ENCODE results near the gene VAV2.

VAV2 gene

DNA sequence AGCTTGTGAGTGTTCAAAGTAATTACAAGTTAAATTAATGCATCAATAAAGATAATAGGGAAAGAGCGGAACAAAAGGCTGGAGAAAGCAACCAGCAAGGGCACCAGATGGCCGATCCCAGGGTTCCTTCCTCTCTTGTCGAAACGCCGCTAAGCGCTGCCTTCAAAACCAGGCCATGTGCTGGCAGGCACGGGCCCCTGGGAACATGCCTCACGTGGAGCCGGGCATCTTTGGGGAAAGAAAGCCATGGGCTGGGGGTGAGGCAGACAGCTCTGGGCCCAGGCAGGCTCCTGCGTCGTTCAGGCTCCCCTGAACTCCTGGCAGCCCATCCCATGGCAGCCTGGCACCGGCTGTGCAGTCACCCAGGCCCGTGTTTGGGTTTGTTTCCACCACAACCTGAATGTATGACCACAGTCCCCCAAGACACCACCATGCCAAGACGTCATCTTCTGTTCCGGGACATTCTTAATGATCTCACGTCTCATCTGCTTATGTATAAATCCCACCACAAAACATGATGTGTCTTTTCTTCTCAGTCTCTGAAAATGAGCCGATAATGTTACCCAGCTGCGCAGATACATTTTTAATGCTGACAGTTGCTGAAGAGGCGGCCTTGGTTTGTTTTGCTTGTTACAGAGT is 143.5 kb downstream of the VAV2 start:
- no peak for DNase-seq

DNA sequence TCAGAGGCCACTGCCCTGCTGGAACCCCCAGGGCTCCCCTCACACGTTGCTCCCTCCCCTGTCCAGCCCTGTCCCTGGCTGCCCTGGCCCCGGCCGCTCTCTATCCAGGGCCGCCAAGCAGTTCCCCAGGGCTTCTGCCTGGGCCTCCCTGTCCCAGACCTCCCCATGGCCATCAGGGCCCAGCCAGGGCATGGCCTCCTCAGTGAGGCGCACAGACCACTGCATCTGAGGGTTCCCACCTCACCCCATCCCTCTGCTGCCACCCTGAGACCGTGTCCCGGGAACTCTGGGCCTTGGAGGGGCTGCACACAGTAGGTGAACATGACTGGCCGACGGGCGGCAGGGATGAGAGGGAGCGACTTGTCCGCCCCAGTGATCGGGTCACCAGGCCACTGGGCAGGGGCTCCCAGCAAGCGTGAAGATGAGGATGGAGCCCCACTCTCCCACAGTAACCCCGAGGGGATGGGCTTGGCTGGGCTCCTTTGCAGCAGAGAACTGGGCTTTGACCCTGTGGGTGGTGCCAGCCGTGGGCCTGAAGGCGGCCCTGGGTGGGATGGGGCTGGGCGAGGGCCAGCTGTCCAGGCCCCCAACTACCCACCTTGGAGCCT is 145.5 kb downstream of the VAV2 start:
- no peak for DNase-seq

DNA sequence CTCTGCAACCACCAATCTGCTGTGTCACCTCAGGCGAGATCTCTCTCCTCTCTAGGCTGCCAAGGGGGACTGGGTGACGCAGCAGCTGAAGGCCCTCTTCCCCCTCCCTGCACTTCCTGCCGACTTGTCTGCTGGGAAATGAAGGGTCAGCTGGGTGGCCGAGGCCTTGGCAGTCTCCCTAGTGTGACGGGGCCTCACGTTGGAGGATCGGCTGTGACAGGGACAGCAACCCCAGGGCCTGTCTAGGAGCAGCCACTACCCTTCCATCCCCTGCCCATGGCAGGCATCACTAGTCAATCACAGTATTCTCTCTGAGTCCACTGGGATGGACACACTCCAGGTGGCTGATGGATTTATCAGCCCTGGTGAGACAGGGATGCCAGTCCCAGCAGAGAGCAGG is 146.7 kb downstream of the VAV2 start:
- no peak for DNase-seq

DNA sequence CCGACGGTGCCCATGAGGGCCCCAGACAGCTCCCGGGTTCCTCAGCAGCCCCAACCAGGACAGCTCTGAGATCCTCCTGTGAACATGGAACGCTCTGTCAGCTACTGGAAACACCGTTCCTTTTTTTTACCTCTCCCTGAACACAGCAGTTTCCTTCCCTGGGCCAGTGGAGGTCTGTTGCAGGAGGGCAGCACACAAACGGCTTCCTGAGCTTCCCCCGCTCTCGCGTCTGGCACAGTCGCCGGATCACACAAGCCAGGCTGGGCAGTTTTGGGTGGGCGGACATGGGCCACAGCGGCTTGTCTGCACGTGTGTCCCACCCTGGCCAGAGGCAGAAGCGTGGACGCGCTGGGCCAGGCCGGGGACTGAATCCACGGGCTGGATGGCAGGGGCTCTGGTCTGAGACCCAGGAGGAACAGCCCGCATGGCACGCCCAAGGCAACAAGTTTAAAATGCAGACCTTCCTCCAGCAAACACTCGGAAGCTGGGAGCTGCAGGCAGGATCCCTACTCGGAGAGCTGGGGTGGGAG is 147.2 kb downstream of the VAV2 start:
- DNase-seq: no peak

DNA sequence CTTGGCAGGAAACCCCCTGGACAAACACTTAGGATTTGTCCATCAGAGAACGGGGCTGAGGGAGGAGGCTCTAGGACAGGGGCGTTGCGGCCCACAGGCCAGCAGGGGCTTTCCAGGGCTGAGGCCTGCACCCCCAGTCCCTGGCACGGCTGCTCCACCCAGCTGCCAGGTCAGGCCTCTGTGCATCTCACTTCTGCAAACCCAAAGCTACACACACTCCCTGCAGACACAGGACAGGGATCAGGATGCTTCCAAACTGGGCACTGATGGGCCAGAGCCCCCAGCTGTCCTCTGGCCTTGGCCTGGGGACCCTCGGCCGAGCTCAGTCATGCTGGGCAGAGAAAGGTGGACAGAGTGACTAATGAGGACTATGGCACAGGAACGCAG is 147.7 kb downstream of the VAV2 start:
- DNase-seq: no peak

DNA sequence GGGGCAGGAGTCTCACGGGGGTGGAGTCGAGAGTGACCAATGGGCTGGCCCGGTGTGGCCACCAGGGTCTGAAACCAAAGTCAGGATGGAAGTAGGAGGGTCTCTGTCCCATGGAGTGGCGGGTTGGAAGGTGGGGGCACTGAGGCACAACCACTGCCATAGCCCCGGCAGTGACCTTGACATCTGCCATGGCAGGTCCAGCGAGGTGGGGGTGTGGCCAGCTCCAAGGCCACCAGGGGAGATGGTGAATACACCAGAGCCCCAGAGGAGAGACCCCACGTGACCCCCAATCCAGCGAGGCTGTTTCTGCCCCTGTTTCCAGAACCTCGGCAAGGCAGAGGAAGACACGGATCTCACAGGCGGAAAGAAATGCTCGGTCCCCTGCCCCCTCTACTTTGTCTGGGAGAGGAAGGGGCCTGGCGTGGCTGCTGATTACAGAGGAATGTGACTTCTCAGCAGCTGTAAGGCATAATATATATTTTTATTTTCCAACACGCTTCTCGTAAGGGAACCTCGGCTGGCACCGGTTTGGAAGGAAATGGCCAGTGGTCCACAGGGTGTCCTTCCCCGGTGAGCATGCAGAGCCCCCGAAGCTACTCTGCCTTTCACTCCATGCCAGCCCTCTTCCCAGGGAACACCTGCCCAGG is 148.2 kb downstream of the VAV2 start:
- DNase-seq: no peak

DNA sequence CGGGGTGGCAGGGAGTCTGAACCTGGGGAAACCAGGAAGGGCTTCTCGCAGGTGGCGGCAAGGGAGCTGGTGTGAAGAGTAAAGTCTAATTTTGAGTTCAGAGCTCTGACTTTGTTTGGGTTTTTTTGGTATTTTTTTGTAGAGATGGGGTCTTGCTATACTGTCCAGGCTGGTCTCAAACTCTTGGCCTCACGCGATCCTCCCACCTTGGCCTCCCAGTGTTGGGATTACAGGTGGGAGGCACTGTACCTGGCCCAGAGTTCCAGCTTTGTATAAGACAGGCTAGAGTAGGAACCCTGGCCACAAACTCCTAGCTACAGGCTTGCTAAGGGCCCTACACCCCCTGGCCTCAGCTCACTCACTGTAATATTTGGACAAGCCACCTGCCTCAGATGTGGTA is 148.9 kb downstream of the VAV2 start:
- DNase-seq: no peak

DNA sequence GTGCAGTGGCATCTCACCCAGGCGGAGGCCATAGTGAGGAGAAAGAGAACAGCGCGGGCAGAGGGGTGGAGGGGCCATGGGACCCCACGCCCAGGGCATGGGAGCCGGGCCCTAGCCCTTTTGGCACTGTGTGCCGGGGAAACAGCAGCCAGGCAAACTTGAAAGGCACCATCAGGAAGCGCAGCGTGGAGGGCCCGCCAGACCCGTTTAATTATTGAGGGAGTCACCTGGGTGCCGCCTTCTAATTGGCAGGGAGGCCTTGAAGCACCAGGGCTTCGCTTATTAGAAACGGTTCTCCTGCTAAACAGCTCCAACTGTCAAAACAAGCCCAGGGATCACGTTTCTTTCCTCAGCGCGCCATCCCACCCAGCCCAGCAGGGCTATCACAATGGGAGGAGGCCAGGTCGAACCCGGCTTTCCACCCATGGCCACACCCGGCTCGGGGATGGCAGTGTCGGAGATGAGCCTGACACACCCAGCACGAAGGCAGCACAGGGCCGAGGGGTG is 149.3 kb downstream of the VAV2 start:
- DNase-seq: no peak

DNA sequence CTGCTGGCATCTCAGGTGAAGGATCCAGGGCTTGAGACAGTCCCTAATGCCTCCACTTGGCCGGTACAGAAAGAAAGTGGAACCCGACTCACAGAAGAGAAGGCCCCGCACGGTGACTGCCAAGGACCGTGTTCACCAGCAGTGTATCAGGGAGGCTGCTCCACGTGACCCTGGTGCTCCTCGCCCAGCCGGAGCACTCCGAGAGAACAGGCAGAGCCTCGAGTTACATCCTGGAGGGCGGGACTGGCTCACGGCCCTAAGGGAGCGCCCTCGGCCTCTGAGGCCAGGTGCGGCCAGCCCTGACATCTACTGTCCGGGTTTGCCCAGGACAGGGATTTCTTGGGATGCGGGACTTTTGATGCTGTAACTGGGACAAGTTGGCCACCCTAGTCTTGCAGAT is 149.9 kb downstream of the VAV2 start:
- DNase-seq: no peak

DNA sequence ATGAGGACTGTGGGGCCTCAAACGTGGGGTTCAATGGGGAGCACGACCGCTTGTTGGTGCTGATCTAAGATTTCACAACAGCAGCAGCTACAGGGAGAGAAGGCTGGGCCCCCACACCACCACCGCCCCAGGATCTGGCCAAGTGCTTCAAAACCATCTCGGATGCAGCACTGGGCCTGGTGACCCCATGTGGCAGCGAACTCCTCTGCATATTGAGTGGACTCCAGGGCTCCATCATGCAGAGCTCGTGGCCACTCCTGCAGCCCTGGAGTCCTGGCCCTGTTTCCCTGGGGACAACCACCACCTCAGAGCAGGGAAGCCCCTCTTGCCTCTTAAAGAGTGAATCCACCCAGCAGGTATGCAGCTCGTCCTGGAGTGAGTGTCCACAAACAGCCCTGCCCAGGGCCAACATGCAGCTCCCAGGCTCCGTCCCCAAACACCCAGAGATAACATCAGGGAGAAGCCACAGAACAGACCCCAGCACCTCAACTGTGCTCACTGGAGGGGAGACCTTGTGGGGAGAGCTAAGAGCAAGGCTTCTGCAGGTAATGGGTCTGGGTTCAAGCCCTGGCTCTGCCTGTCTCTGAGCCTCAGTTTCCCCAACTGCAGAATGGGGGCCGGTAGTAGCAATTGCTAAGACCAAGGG is 150.8 kb downstream of the VAV2 start:
- DNase-seq: no peak

DNA sequence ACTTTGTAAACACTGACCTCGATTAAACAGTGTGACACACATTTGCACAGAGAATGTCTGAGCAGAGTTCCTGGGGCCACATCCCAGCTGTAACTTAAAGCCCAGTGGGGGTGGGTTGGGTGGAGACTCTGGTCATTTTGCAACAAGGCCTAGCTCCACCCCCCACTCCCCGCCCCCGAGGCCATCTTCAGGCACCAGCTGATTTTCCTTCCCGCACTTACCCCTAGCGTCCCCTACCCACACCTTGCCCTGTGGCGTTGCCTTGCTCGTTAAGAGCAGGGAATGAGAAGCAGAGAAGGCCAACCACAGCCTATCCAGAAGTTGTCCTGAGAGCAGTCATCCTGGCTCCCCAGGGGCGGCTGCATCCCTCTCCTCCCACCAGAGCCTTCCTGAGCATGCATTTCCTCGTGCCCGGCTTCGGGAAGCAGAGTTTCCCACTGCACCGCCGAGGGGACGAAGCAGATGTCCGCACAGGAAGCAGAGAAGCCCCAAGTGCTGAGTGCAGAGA is 152.2 kb downstream of the VAV2 start:
- DNase-seq: no peak

DNA sequence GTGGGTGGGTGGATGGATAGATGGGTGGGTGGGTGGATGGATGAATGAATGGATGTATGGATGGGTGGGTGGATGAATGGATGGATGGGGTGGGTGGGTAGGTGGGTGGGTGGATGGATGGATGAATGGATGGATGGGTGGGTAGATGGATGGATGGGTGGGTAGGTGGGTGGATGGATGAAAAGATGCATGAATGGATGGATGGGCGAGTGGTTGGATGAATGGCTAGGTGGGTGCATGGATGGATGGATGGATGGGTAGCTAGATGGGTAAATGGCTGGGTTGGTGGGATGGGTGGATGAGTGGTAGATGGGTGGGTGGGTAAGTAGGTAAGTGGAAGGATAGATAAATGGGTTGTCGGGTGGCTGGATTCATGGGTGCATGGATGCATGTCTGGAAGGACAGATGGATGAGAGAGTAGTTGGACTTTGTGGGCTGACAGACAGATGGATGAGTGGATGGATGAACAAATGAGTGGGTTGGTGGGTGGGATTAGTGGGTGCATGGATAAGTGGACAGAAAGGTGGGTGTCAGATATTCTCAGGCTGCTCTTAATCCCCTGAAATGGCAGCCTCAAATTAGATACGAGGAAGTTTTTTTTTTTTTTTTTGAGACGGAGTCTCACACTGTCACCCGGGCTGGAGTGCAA is 153.1 kb downstream of the VAV2 start:
- DNase-seq: no peak

DNA sequence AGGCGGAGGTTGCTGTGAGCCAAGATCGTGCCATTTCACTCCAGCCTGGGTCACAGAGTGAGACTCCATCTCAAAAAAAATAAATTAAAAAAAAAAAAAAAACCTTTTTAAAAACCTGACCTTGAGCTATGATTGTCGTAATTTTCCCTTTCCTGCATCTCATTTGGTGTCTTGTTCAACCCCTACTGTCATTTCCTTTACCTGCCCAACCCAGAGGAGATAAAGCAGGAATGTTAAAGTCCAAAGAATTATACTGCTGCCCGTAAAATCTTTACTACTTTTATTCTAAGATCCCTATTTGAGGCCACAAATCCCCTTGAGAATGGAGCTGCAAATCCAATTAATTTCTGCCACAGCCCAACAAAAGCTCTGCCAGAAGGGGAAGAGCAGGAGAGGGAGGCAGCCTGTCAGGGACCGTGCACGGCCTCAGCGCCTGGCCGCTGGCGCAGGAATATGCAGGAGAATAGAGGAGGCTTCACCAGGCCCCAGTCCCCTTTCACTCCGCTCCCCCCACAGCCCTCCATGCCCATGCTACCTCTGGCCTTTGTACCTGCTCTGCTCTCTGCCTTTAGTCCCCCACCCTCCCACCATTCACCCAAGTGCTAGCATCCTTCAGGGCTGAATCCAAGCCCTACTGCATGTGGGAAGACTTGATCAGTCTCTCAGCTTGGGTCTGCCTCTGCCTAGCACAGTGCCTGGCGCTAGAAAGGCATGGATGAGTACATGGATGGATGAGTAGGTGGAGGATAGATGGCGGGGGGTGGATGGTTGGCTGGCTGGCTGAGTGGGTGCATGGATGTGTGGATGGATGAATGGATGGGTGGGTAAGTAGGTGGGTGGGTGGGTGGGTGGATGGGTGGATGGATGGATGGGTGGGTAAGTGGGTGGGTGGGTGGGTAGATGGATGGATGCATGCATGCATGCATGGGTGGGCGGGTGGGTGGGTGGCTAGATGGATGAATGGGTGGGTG is 154.2 kb downstream of the VAV2 start:
- DNase-seq: no peak

DNA sequence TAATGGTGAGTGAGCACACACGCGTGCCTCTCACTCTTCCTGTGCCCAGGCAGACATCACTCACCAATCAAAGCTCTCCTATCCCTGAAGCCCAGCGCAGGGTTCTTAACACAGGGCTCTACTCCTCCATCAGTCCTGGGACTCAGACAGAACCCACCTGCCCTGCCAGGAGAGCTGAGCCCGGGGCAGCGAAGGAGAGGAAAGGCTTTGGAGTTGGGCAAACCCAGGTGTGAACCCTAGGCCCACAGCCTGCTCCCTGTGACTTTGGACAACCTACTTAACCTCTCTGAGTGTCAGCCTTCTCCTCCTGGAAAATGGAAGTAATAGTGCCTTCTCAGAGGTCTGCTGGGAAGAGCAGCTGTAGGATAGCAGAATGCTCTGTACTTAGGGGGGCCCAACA is 155.3 kb downstream of the VAV2 start:
- DNase-seq: no peak

DNA sequence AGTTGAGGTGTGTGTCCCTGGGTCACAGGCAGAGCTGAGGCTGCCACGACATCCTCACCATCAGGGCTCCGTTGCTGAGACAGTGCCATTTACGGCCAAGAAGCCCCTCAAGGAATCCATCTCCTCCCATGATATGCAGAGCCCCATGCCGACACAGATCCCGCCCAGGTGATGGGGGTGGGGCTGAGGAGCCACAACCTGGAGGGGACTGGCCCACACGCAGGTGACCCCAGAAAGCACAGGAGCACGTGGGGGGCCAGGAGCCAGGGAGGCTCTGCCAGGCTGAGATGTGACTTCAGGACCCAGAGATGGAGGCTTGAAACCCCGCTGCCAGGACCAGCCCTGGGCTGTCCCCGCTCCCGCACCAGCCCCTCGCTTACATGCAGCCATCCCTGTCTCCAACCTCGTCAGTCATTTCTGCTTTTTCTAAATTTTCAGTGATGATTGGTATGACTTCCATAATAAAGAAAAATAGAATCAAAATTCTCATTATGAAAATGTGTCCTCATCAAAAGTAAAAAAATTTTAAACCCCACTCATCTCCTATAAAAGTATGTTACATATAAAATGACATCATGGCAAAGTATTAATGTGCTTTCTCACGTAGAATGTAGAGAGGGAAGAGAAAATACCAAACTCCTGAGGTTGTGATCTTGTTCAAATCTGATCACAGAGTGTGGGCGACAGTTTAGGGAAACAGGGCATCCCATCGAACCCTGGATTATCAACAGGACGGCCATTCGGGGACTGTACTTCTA is 155.9 kb downstream of the VAV2 start:
- DNase-seq: no peak

DNA sequence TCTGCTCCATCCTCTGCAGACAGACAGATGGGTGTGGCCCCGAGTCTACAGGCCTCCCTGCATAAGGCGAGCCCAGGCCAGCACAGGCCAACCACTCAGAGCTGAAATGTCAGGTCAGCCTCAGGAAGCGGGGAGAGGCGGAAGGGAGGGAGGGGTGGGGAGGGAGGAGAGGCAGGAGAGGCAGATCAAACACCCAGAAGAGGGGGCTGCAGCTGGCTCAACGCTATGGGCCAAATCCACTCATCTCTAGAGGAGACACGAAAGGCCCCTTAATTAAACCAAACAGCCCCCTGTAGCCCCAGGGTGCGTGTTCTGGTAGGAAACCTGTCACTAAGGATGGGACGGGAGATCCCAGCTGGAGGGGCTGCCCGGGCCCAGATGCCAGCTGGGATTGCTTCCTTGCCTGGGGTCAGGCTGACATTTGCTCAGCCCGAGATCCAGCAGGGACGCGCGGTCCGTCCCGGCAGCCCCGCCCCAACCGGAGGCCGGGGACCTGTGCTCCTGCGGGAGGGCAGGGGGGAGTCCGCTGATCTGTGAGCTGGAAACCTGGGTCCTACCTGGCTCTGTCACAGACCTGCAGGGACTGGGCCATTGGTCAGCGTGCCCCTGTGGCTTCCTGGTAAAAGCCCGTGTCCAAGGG is 156.7 kb downstream of the VAV2 start:
- DNase-seq: no peak

DNA sequence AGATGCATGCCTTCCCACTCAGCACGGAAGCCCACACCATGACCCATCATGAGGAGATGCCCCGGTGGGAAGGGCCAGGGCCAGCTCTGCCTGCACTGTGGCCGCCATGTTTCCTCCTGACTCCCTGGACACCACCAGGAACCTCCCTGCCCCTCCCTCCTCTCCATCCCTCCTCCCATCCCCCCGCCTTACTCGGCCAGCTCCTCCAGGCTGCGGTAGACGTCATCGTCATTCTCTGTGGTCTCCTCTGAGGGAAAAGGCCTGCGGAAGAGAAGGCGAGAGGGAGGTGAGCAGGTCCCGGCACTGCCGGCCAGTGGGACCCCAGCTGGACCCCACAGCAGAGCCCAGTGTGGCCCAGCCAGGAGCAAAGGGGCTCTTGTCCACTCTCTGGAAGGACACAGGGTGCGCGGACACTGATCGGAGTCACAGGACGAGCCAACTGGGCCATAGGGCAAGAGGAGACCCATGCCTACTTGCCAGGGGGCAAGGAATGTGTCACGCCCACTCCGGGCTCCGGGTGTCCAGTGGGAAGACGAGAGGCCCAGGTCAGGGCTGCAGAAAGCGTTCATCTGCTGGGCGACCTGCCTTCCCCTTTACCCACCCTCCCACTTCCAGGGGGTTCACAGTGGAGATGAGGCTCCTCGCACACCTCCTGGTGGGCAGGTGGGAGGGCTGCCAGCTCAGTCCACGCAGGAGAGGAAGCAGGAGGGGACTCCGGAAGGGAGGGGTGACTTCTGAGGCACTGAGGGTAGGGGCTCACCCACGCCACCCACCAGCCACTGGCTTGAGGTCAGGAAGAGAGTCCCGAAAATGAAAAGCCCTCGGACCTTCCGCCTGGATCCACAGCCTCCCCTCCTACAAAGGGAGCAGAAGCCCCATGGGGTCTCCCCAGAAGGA is 157.8 kb downstream of the VAV2 start:
- no peak for DNase-seq

DNA sequence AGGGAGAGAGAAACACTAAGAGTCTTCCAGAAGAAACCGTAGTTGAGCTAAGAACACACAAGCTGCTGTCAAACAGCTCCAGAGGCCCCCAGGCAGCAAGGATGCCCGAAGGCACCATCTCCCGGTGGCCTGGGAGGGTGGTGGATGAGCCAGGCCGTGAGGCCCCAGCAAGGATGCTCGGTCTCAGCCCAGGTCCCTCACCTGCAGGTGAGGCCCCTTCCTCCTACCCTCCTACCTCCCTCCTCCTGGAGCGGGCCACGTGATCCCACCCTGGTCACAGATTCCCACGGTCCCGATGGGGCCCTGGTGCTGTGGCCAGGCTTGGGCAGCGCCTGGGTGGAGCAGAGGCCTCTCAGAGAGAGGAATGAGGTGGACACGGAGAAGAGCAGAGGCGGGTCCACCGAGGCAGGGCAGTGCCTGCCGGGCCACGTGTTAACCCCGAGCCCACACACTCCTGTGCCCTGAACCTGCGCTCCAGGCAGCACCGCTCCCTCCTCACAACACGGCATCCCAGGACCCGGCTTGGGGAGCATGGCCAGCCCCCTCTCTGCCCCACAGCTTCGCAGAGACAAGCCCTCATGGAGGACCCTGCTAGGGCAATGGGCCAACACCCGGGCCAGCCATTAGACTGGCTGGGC is 158.6 kb downstream of the VAV2 start:
- DNase-seq: no peak

DNA sequence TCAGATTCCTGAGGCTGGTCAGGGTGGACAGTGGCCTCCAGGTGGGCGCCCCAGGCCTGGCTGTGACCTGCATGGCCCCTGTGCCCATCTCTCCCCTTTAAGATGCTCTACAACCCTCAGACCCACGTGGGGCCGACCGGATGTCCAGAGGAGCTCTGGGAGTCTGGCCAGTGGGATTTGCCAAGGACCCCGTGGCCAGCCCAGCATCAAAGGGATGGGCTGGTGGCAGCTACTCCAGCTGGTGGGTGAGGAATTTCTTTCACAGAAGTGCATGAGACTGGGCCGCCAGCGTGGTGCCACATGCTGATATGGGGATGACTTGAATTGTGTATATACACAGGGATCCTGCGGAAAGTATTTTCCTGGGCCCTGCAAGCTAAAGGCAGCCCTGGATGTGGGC is 159.2 kb downstream of the VAV2 start:
- no peak for DNase-seq

Measured in HCEC 1CT (cell line).